A549 (cell line): ENCODE measurements around the gene ORMDL2. TPM values are rescaled to one million over a fixed set of nuclear protein-coding genes. Genes with fewer than 3 reads are reported as not detected.

Experiments
- ATAC-seq, 2 experiments: fragments of 200-7000 bp in 1 of 2; fragments of >200 bp in 1 of 2; cut with Nextera tagmentation in 1 of 2; cut with Tn5 transposase in 1 of 2; 3 replicates each; pipeline versions ENCODE4 v1.8.0 to v1.9.1; 2018 to 2020; ENCODE audit warnings: mild to moderate bottlenecking in 1 of 2, moderate library complexity in 1 of 2
- CTCF ChIA-PET: fragments of 300-600 bp; sonication (Branson Sonifier 250); formaldehyde crosslinking; extraction: SDS; loops from one replicate; lab custom pipeline; 2021; ENCODE audit warnings: antibody characterized with exemption, inconsistent platforms; lab: Yijun Ruan, JAX
- POLR2A ChIA-PET: fragments of 350-600 bp; formaldehyde crosslinking; extraction: SDS; loops from one replicate; lab custom pipeline; 2021; ENCODE audit warnings: antibody characterized with exemption, inconsistent platforms; lab: Yijun Ruan, JAX
- DNase-seq, 2 experiments: peaks; one replicate each; pipeline versions ENCODE4 v3.0.0 to v3.0.0-alpha.2; 2011 to 2016; ENCODE audit warnings: low read depth in 1 of 2, low spot score in 1 of 2
- FAIRE-seq: peaks from 2 replicates; lab custom pipeline; 2011; peaks lifted over from hg19 to GRCh38; lab: Jason Lieb, UNC
- H3K27ac ChIP-seq, 2 experiments: fragments of >200 bp; sonication (Bioruptor Twin); formaldehyde crosslinking; 3 replicates each; pipeline ENCODE4 v1.5.1; 2016 to 2017
- H3K4me1 ChIP-seq: fragments of >200 bp; sonication (Bioruptor Twin); formaldehyde crosslinking; 3 replicates; pipeline ENCODE4 v1.6.1; 2016
- H3K4me2 ChIP-seq: fragments of >200 bp; sonication (Bioruptor Twin); formaldehyde crosslinking; 3 replicates; pipeline ENCODE4 v1.6.1; 2016
- H3K4me3 ChIP-seq: fragments of >200 bp; sonication (Bioruptor Twin); formaldehyde crosslinking; 3 replicates; pipeline ENCODE4 v1.5.1; 2016
- H3K9me3 ChIP-seq: fragments of >200 bp; sonication (Bioruptor Twin); formaldehyde crosslinking; 3 replicates; pipeline ENCODE4 v1.6.1; 2016
- ATOH8 ChIP-seq: fragments of 250-450 bp; sonication (Bioruptor Pico); IDR thresholded peaks from 2 replicates; pipeline ENCODE4 v1.5.0; 2020; ENCODE audit warnings: low read depth, mild to moderate bottlenecking, moderate library complexity
- BCL3 ChIP-seq: fragments of >200 bp; sonication (Bioruptor Twin); formaldehyde crosslinking; IDR thresholded peaks from 3 replicates; pipeline ENCODE4 v1.6.1; 2016
- CBX8 ChIP-seq: fragments of 200-600 bp; sonication (generic); IDR thresholded peaks from 2 replicates; pipeline ENCODE4 v1.6.1; 2016
- CTCF ChIP-seq: fragments of >200 bp; sonication (Bioruptor Twin); formaldehyde crosslinking; IDR thresholded peaks from 3 replicates; pipeline ENCODE4 v1.5.1; 2016
- EHMT2 ChIP-seq: fragments of 200-600 bp; sonication (generic); IDR thresholded peaks from 2 replicates; pipeline ENCODE4 v1.6.1; 2016; ENCODE audit warnings: antibody characterized with exemption, low read depth, mild to moderate bottlenecking, moderate library complexity
- FOXS1 ChIP-seq: fragments of 250-450 bp; sonication (Bioruptor Pico); IDR thresholded peaks from 2 replicates; pipeline ENCODE4 v1.5.0; 2020; ENCODE audit warnings: mild to moderate bottlenecking, moderate library complexity
- GATA3 ChIP-seq: IDR thresholded peaks from 2 replicates; pipeline ENCODE4 v1.6.1; 2012; ENCODE audit warnings: borderline replicate concordance
- HDAC2 ChIP-seq: fragments of 200-600 bp; sonication (generic); IDR thresholded peaks from 2 replicates; pipeline ENCODE4 v1.6.1; 2016
- HEYL ChIP-seq: fragments of 250-450 bp; sonication (Bioruptor Pico); IDR thresholded peaks from 2 replicates; pipeline ENCODE4 v1.8.0; 2021; ENCODE audit warnings: mild to moderate bottlenecking, moderate library complexity
- HOXB13 ChIP-seq: fragments of 250-450 bp; sonication (Bioruptor Pico); IDR thresholded peaks from 2 replicates; pipeline ENCODE4 v1.5.0; 2020; ENCODE audit warnings: low read depth, mild to moderate bottlenecking, moderate library complexity
- JUN ChIP-seq, 2 experiments: fragments of >200 bp; sonication (Bioruptor Twin); formaldehyde crosslinking; IDR thresholded peaks; 2 replicates in 1 of 2; 3 replicates in 1 of 2; pipeline ENCODE4 v1.6.1; 2016 to 2017
- KDM1A ChIP-seq: fragments of 200-600 bp; sonication (generic); IDR thresholded peaks from 2 replicates; pipeline ENCODE4 v1.6.1; 2016; ENCODE audit warnings: low read depth, mild to moderate bottlenecking
- MAFK ChIP-seq: fragments of 450-650 bp; IDR thresholded peaks from 2 replicates; pipeline ENCODE4 v1.6.1; 2014; ENCODE audit not compliant: partially characterized antibody
- MAX ChIP-seq: IDR thresholded peaks from 2 replicates; pipeline ENCODE4 v1.6.1; 2012
- MYC ChIP-seq: IDR thresholded peaks from 2 replicates; pipeline ENCODE4 v1.6.1; 2012; ENCODE audit warnings: mild to moderate bottlenecking, inconsistent platforms, low read length, improper control_type of control experiment, borderline replicate concordance
- NFE2L2 ChIP-seq: fragments of 150-350 bp; conservative IDR thresholded peaks from 2 replicates; pipeline ENCODE4 v1.6.1; 2014; ENCODE audit warnings: low read length
- PBX3 ChIP-seq: IDR thresholded peaks from 2 replicates; pipeline ENCODE4 v1.6.1; 2012
- POLR2A ChIP-seq: IDR thresholded peaks from 2 replicates; pipeline ENCODE4 v1.6.1; 2012; ENCODE audit warnings: mild to moderate bottlenecking, low read length
- RARB ChIP-seq: fragments of 250-450 bp; sonication (Bioruptor Pico); IDR thresholded peaks from 2 replicates; pipeline ENCODE4 v1.8.0; 2021; ENCODE audit warnings: mild to moderate bottlenecking, moderate library complexity
- RCOR1 ChIP-seq: fragments of 150-350 bp; IDR thresholded peaks from 2 replicates; pipeline ENCODE4 v1.6.1; 2014; ENCODE audit warnings: antibody characterized with exemption, low read length, low read depth
- REST ChIP-seq: fragments of 200-600 bp; sonication (generic); IDR thresholded peaks from 2 replicates; pipeline ENCODE4 v1.6.1; 2016; ENCODE audit warnings: antibody characterized with exemption, mild to moderate bottlenecking, moderate library complexity
- RNF2 ChIP-seq: fragments of 200-600 bp; sonication (generic); IDR thresholded peaks from 2 replicates; pipeline ENCODE4 v1.6.1; 2016; ENCODE audit warnings: low read depth, mild to moderate bottlenecking, antibody characterized with exemption, moderate library complexity, borderline replicate concordance
- SMC3 ChIP-seq: fragments of >200 bp; sonication (Bioruptor Twin); formaldehyde crosslinking; IDR thresholded peaks from 3 replicates; pipeline ENCODE4 v1.6.1; 2018; ENCODE audit warnings: inconsistent platforms
- SREBF2 ChIP-seq: fragments of 450-650 bp; IDR thresholded peaks from 2 replicates; pipeline ENCODE4 v1.6.1; 2014; ENCODE audit warnings: mild to moderate bottlenecking, moderate library complexity
- TP53 ChIP-seq: fragments of 250-450 bp; sonication (Bioruptor Pico); IDR thresholded peaks from 2 replicates; pipeline ENCODE4 v1.5.0; 2021; ENCODE audit warnings: mild to moderate bottlenecking, moderate library complexity
- ZNF302 ChIP-seq: fragments of 250-450 bp; sonication (Bioruptor Pico); IDR thresholded peaks from 2 replicates; pipeline ENCODE4 v1.9.0; 2021; ENCODE audit warnings: inconsistent platforms, mild to moderate bottlenecking, moderate library complexity
- WGBS: methylation state at CpG from one replicate; pipeline ENCODE4 v1.1.6; 2017; ENCODE audit errors: missing lambda C conversion rate; 5-methylcytosine and 5-hydroxymethylcytosine counted together
- polyA plus RNA-seq, 4 experiments: library from polyadenylated mRNA; depleted of rRNA in 3 of 4; stranded (reverse); fragments of >200 nt; fragmentation: RNase III in 1 of 4; extraction: RNeasy Plus Mini Kit Qiagen cat#74134 plus additional on column Dnase treatment in 1 of 4; gene quantifications; 2 replicates in 3 of 4; 3 replicates in 1 of 4; pipeline ENCODE4 v1.2.3, GENCODE V29; 2011 to 2017

ORMDL2 gene
- polyA plus RNA-seq, 2 of the 4 experiments (the other 2 are of a cell fraction), result 79.0 to 93.6 TPM

GRCh38 chr12:55845361-55845760 lies 27.5 kb downstream of the ORMDL2 start:
- DNase-seq (no peak), FAIRE-seq (no peak), ATAC-seq (no peak)
- ChIA-PET POLR2A (no interaction called here), CTCF (no interaction called here)
- WGBS, result 69% methylated on average over 5 of the region's 5 CpGs
- Histone ChIP-seq H3K4me3 (no peak overlapping the region), H3K4me2 (no peak overlapping the region), H3K9me3 (no peaks in the 10 kb centered on the region), H3K27ac (no peak overlapping the region), H3K4me1 (peaks cover 18% of the 10 kb centered on the region)
- TF ChIP-seq ZNF302 (CRISPR knock-in tag), result no peak
- no peak for TF ChIP-seq POLR2A
- no peak for TF ChIP-seq SMC3
- no peak for TF ChIP-seq BCL3
- no peak for TF ChIP-seq GATA3
- TF ChIP-seq TP53, result no peak
- TF ChIP-seq REST, result no peak
- TF ChIP-seq MAFK, result no peak
- no peak for TF ChIP-seq EHMT2
- no peak for TF ChIP-seq RARB (CRISPR knock-in tag)
- no peak for TF ChIP-seq CBX8
- no peak for TF ChIP-seq PBX3
- no peak for TF ChIP-seq SREBF2
- no peak for TF ChIP-seq HOXB13 (CRISPR knock-in tag)
- TF ChIP-seq JUN (IDR thresholded peaks at IDR 0.05), result no peak
- no peak for TF ChIP-seq HEYL
- no peak for TF ChIP-seq NFE2L2
- TF ChIP-seq FOXS1 (CRISPR knock-in tag), result no peak
- no peak for TF ChIP-seq RNF2

- Histone ChIP-seq H3K4me1 (peaks cover 18% of the 10 kb centered on the region), H3K4me2 (no peak overlapping the region), H3K27ac (no peak overlapping the region), H3K9me3 (no peaks in the 10 kb centered on the region), H3K4me3 (no peak overlapping the region)
- FAIRE-seq (no peak), ATAC-seq (no peak), DNase-seq (no peak)
- ChIA-PET POLR2A (no interaction called here), CTCF (no interaction called here)
- 85% methylated on average over 7 of the region's 7 CpGs for WGBS
- TF ChIP-seq RARB (CRISPR knock-in tag) (no peak), CTCF (no peak), HDAC2 (no peak), BCL3 (no peak), CBX8 (no peak), RNF2 (no peak), RCOR1 (no peak), KDM1A (no peak), ATOH8 (CRISPR knock-in tag) (no peak), MAX (no peak), NFE2L2 (no peak), MYC (no peak)
Observed at GRCh38 chr12:55845785-55846496, 28.1 kb downstream of the ORMDL2 start.
